Stomach smooth muscle (tissue), 2 donors: ENCODE measurements around the gene JKAMP.
A peak's percentile ranks its signal among the peaks of the same experiment; 100 is the strongest.

Experiments used
- H3K27ac ChIP-seq: one replicate; pipeline ENCODE4 v1.7.0; 2013; ENCODE audit warnings: mild to moderate bottlenecking, low read length, inconsistent platforms
- H3K27me3 ChIP-seq, 2 donors: one replicate each; pipeline ENCODE4 v1.7.0; 2013; ENCODE audit warnings: low read length in 2 of 2; ENCODE audit not compliant: insufficient read depth in 2 of 2, control insufficient read depth in 1 of 2
- H3K36me3 ChIP-seq, 2 donors: one replicate each; pipeline ENCODE4 v1.7.0; 2013; ENCODE audit warnings: low read length in 2 of 2; ENCODE audit not compliant: control insufficient read depth in 2 of 2, insufficient read depth in 2 of 2
- H3K4me1 ChIP-seq: one replicate; pipeline ENCODE4 v1.7.0; 2013; ENCODE audit warnings: low read length; ENCODE audit not compliant: control insufficient read depth, insufficient read depth
- H3K4me3 ChIP-seq, 2 donors: one replicate each; pipeline ENCODE4 v1.7.0; 2013; ENCODE audit warnings: low read length in 2 of 2
- H3K9ac ChIP-seq, 2 donors: one replicate each; pipeline ENCODE4 v1.7.0; 2013; ENCODE audit warnings: low read length in 2 of 2, mild to moderate bottlenecking in 1 of 2
- H3K9me3 ChIP-seq, 2 donors: one replicate each; pipeline ENCODE4 v1.7.0; 2013; ENCODE audit warnings: low read length in 2 of 2; ENCODE audit not compliant: control insufficient read depth in 2 of 2
- donor health status: healthy.
- donor health status: Pancreatic carcinoma.

Gene JKAMP

GRCh38 chr14:59481407-59481806 lies 2.9 kb upstream of the JKAMP start:
- Histone ChIP-seq H3K27ac (no peak overlapping the region), H3K9ac (no peak overlapping the region), H3K9me3 (no peaks in the 10 kb centered on the region), H3K4me1 (peaks cover 25% of the 10 kb centered on the region), H3K4me3 (no peak overlapping the region), H3K36me3 (peaks cover 2 to 3% of the 10 kb centered on the region in 2 donors), H3K27me3 (no peaks in the 10 kb centered on the region)

- peaks cover 2 to 3% of the 10 kb centered on the region in 2 donors for H3K36me3 ChIP-seq
- H3K4me1 ChIP-seq: peaks cover 25% of the 10 kb centered on the region
- H3K4me3 ChIP-seq: peak overlapping the region; percentile 94 to 95
- peak overlapping the region; percentile 76 for H3K27ac ChIP-seq
- H3K9me3 ChIP-seq: no peaks in the 10 kb centered on the region
- H3K27me3 ChIP-seq: no peaks in the 10 kb centered on the region
- peak overlapping the region; percentile 82 to 88 for H3K9ac ChIP-seq
These were observed 2.3 kb upstream of the JKAMP start for GRCh38 chr14:59481871-59482540.

DNA sequence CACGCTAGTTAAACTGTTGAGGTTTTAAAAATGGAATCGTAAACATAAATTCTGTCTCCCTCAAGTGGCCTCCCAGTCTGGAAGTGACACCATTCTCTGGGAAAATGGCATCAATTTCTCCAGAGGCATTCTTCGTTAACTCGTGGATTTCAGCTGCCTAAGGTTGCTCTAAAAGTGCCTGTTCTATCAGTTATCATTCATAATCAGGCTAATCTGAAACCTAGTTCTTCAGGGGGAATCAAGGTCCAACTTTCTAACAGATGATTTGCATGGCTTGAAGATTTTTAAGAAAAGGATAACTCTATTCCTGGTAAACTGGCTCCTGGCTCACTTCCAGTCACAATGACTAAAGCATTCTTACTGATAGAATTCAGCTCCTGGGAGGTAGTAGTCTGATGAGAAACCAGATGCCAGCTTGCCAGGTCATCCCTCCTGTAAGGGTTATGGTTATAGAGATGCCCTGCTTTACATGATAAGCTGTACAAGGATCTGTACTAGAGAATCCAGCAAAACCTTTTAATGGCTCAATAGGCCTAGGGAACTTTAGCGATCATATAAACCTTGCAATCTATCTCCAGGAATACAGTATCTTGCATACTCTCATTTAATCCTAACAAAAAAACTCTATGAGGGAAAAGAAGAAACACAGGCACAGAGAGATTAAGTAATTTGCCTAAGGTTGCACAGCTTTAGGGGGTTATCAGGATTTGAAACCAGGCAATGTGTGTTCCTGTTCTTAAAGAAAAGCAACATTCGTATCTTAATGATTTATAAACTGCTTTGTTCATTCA lies 1.6 kb upstream of the JKAMP start:
- Histone ChIP-seq H3K4me1 (peaks cover 25% of the 10 kb centered on the region), H3K9me3 (no peaks in the 10 kb centered on the region), H3K36me3 (peaks cover 0 to 2% of the 10 kb centered on the region in 2 donors), H3K27me3 (no peaks in the 10 kb centered on the region), H3K27ac (peak overlapping the region; percentile 76), H3K9ac (peak overlapping the region; percentile 82 to 88), H3K4me3 (peak overlapping the region; percentile 94 to 95)

DNA sequence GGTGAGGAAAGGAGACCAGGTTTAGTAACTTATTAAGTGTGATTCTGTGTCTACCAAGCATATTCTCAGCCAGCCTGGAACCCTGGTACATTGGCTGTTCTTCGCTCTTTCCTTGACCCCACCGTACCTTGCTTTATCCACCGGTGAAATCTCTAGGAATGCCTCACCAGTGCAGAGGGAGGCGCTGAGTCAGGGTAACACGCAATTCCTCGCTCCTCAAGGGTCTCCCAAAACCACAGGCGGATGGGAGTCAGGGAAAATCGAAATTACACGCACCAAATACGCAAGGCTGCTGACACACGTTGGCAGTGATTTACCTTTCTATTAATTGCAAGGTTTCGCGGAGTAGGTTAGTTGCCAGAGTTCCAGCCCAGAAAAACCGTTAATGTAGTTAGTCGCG lies 954 bp upstream of the JKAMP start:
- Histone ChIP-seq H3K27me3 (no peaks in the 10 kb centered on the region), H3K4me1 (peaks cover 25% of the 10 kb centered on the region), H3K36me3 (peaks cover 0 to 2% of the 10 kb centered on the region in 2 donors)

GRCh38 chr14:59484639-59485175 lies 390 bp downstream of the JKAMP start:
- no peaks in the 10 kb centered on the region for H3K9me3 ChIP-seq
- H3K36me3 ChIP-seq: peaks cover 9 to 11% of the 10 kb centered on the region in 2 donors
- H3K9ac ChIP-seq: peak overlapping the region; percentile 82 to 88
- H3K27ac ChIP-seq: peak overlapping the region; percentile 76
- H3K27me3 ChIP-seq: no peaks in the 10 kb centered on the region
- H3K4me3 ChIP-seq: peak overlapping the region; percentile 94 to 95
- H3K4me1 ChIP-seq: peaks cover 25% of the 10 kb centered on the region

More for the DNA sequence above, 954 bp upstream of the JKAMP start:
- Histone ChIP-seq H3K9me3 (no peaks in the 10 kb centered on the region), H3K27ac (peak overlapping the region; percentile 76), H3K4me3 (peak overlapping the region; percentile 94 to 95), H3K9ac (peak overlapping the region; percentile 82 to 88)

DNA sequence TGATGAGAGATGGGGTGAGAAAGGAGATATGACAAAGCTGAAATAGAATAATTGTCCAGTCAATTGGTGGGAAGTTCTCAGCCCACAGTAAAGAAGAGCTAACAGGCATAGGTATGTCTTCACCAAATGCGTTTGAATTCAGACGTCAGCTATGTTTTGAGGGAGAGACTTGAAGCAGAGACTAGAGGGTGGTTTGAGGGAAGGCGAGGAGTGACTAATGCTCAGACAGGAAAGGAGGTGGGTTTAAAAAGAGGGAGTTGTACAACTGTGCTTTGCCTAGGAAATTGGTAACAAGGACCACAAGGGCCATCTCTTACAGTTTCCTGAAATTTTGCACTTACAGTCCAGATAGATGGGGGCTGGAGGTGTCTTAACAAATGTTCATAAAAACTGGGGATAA lies 6.4 kb downstream of the JKAMP start:
- Histone ChIP-seq H3K36me3 (peaks cover 23 to 32% of the 10 kb centered on the region in 2 donors), H3K4me3 (no peak overlapping the region), H3K9ac (no peak overlapping the region), H3K27me3 (no peaks in the 10 kb centered on the region), H3K27ac (no peak overlapping the region), H3K4me1 (no peaks in the 10 kb centered on the region), H3K9me3 (no peaks in the 10 kb centered on the region)

GRCh38 chr14:59492384-59492783 lies 8.1 kb downstream of the JKAMP start:
- H3K36me3 ChIP-seq: peaks cover 23 to 32% of the 10 kb centered on the region in 2 donors
- no peaks in the 10 kb centered on the region for H3K4me1 ChIP-seq
- H3K4me3 ChIP-seq: no peak overlapping the region
- no peak overlapping the region for H3K27ac ChIP-seq
- H3K9ac ChIP-seq: no peak overlapping the region
- H3K27me3 ChIP-seq: no peaks in the 10 kb centered on the region
- no peaks in the 10 kb centered on the region for H3K9me3 ChIP-seq

- Histone ChIP-seq H3K9me3 (no peaks in the 10 kb centered on the region), H3K4me1 (no peaks in the 10 kb centered on the region), H3K9ac (no peak overlapping the region), H3K4me3 (no peak overlapping the region), H3K36me3 (peaks cover 4 to 10% of the 10 kb centered on the region in 2 donors), H3K27ac (no peak overlapping the region), H3K27me3 (no peaks in the 10 kb centered on the region)
These were observed 16.4 kb downstream of the JKAMP start for GRCh38 chr14:59500732-59501131.

DNA sequence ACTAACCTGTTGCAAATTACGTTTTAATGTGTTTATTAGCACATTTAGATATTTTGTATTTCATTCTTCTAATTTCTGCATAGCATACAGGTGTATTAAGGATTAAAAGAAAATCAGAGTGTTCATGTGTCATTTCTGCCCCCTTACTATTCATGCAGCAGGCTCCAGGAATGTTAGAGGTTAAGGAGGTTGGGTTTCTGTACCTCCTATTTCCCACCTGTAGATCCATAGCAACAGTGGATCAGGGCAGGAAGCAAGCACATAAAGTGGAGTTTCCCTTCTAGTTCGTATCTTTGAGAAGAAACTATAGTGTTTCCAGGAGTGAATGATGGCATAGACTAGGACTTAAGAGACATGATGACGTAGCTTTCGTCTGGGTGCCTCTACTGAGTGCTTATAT lies 18.9 kb downstream of the JKAMP start:
- Histone ChIP-seq H3K4me3 (no peak overlapping the region), H3K36me3 (peaks cover 4 to 10% of the 10 kb centered on the region in 2 donors), H3K9ac (no peak overlapping the region), H3K9me3 (no peaks in the 10 kb centered on the region), H3K27me3 (no peaks in the 10 kb centered on the region), H3K4me1 (no peaks in the 10 kb centered on the region), H3K27ac (no peak overlapping the region)

DNA sequence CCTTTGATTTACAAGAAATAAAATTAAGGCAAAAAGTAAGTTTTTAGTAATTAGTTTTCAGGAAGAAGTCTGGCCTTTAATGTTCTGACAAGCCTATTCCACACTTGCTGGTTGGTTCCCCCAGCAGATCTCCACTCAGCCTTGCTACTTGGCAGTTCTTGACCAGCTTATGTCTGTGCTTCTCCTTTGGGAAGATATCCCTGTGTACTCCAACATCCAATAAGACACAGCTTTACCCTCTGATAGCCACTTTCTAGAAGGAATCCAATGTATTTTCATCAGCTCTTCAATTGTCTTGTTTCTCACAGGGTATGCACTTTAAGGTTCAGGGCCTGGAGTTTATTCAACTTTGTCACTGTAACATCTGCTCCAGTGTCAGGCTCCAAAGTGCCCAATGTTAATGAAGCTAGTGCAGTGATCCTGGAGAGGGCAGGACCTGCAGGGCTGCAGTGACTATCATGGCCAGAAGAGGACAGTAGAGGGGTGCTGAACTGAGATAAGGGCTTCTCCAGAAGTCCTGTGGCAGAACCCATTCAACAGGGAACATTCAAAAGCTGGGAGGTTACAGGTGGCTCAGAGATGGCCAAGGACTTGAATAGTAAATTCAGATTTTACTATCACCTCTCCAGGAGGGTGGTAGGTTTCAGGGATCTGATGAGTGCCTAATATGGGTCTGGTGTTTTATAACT lies 22.9 kb downstream of the JKAMP start:
- Histone ChIP-seq H3K9me3 (no peaks in the 10 kb centered on the region), H3K27me3 (no peaks in the 10 kb centered on the region), H3K9ac (no peak overlapping the region), H3K4me1 (no peaks in the 10 kb centered on the region), H3K36me3 (peaks cover 3 to 6% of the 10 kb centered on the region in 2 donors), H3K27ac (no peak overlapping the region), H3K4me3 (no peak overlapping the region)
